GM19240 (cell line): ENCODE data around the gene PCNT.

Experiments used
- DNase-seq: peaks from one replicate; pipeline ENCODE4 v3.0.0; 2011; ENCODE audit warnings: low spot score; ENCODE audit not compliant: insufficient read length

Gene PCNT

DNA sequence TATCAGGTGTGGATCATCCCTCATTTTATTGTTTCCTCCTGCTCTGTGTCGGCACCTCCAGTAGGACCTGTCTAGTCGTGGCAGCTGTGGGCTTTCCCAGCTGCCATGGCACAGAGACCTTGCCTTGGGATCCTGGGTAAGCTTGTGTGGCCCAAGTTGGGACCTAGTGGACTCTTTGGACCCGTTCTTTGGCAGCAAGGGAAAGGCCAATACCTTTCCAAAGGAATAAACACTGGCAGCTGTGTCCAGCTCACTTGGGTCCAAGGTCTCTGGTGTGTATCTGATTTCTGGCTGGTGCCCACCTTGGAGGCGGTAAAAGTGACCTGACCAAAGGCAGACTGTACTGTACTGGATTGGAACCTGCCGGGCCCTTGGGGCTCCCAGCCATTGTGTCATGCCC, 156.5 kb downstream of the PCNT start:
- no peak for DNase-seq

DNA sequence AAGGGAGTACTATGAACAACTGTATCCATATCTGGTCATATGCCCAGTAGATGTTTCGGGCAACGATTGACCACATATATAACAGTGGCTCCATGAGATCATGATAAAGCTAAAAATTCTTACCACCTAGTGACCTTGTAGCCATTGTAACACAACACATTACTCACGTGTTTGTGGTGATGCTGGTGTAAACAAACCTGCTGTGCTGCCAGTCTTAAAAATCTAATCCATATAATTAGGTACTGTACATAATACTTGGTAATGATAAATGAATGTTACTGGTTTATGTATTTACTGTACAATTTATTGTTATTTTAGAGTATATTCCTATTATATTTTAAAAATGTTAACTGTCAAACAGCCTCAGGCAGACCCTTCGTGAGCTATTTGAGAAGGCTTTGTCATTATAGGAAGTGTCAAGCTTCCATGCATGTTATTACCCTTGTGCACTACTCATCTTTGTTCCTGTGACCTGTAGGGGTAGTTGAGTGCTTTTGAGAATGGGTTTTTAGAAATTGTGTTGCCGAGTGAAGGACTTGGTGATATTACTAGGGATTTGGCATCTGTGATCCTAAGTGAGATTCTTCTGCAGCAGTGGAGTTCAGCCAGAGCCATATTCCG, 158.4 kb downstream of the PCNT start:
- DNase-seq, result no peak

DNA sequence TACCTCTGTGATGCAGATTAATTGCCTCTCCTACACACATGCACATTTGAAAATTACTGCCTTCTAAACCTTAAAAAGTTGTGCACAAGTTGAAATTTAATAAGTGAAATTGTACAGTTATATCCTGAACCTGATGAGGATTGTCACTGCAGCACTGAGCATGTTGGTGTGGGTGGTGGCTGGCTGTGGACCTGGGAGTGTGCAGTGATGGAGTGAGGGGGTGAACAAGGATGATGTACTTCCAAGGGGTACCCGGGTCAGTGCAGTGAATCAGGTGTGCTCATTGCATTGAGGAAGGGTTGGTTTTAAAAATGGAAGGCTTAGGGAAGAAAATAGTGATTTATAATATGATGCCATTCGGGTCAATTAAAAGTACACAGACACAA, 158.9 kb downstream of the PCNT start:
- DNase-seq, result no peak

DNA sequence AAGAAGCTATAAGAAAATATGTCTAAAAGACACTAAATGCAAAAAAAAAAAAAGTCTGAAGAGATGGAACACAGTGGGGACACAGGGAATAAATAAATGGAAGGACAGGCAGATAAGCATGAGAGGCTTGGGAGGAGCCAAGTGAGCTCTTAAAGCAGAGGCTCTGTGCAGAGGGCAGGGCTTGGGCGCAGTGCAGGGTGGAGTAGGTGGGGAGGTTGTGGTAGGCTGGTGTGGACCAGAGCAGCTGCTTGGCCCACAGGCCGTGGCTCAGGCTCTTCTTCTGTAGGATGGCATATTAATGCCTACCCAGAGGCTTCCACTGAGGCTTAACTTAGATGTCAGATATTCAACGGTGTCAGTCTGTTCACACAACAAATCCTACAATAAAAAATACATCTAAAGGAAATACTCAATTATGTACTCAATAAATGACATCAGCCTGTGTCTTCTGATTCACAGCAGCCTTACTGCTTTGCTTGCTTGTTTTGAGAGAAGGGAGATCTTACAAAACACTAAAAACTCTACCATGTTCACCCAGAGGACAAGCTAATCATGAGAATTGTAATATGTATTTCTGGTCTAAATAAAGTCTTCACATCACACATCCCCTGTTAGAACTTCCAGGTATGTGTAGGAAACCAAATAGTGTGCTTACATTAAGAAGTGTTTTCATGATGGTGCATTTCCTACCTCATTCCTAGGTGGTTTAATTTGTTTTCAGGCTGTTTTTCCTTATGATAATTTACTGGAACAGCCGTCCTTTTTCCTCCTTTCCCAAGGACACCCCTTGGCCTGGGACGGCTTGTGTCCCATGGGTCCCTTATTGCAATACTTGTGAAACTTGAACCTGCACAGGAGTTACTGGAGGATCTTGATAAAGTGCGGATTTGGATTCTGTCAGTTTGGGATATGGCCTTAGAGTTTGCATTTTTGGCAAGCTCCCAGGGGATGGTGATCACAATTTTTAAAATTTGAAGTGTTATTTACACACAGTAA, 159.6 kb downstream of the PCNT start:
- no peak for DNase-seq

DNA sequence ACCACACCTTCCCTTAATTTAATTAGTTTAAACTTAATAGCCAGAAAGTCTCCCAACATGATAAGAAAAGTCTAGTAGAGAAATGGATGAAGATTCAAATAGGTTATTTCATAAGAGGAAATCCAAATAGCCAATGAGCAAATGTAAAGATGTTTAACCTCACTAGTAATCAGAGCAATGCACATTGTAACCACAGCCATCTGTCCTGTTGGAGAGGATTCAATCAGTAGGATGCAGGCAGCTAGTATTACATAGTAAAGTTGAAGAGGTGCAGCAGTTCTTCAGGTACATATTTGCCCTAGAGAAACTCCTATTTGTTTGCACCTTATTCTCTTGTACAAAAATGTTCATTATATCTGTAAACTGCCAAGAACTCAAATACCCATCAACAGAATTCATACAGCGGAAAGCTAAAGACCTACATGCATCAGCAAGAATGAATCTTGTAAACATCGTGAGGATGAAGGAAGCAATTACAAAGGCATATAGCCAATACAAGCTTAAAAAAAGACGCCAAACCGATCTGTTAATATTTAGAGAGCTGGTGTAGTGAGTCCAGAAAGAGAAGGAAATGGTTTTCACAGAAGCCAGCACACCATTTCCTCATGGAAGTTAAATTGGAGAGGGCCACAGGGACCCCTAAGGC, 162.6 kb downstream of the PCNT start:
- DNase-seq, result no peak

DNA sequence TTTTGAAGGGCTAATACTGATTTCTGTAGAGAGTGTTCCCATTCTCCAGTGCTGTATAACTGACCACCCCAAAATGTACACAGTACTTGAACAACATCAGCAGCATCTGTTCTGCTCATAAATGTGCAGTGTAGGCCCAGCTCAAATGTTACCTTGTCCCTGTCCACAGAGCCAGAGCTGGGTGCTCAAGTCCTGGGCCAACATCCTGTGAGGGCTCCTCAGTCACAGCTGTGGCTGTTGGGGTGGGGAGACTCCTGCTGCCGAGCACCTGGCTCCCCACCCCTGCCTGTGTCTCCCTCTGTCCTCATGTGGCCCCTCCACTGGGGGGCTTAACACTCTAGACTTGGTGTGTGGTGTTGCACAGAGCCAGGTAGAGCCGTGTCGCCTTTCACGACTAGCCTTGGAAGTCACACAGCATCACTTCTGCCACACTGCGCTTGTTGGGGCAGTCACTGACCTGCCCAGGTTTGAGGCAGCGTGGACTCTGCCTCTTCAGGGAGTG, 165.3 kb downstream of the PCNT start:
- DNase-seq, result no peak

DNA sequence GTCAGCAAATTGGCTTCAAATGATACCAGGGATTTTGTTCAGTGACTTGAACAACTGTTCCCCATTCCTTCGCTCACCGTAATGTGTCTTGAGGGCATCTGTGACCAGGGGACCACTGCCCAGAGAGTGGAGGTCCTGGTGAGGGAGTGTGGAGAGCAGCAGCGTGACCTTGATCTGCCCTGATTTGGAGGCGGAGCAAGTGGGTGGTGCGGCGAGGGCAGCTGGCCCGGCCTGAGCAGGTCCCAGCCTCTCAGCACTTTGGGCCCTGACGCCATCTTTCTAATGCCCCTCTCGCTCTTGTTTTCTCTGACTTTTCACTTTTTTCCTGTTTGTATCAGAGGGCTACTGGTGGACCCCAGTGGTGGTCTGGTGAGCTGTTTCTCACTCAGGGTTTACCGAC, 165.8 kb downstream of the PCNT start:
- no peak for DNase-seq

DNA sequence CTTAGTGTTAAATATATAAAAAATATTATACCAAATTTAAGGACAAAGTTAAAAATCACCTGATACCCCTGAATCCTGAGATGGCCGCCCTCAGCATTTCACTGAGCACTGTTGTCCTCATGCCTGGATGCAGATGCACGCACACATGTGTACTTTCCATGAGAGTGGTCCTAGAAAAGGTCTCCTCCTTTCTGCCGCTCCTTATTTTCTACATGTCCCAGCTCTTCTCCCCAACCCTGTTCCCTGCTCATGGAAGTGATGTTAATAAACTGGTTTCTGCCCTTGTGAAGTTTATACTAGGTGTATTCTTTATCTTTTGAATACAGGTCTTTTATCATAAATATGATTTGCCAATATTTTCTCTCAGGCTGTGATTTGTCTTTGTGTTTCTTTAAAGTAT, 167.6 kb downstream of the PCNT start:
- DNase-seq, result no peak

DNA sequence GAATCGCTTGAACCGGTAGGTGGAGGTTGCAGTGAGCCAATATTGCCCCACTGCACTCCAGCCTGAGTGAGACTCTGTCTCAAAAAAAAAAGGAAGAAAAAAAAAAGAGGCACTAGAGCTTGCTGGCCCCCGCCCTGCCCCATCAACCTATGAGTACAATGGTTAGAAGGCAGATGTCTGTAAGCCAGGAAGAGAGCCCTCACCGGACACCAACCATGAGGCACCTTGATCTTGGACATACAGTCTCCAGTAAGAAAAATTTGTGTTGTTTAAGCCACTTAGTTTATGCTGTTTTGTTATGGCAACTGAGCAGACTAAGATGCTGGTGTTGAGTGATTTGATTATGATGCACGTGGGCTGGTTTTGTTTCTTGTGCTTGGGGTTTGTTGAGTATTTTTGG, 168.9 kb downstream of the PCNT start:
- no peak for DNase-seq

DNA sequence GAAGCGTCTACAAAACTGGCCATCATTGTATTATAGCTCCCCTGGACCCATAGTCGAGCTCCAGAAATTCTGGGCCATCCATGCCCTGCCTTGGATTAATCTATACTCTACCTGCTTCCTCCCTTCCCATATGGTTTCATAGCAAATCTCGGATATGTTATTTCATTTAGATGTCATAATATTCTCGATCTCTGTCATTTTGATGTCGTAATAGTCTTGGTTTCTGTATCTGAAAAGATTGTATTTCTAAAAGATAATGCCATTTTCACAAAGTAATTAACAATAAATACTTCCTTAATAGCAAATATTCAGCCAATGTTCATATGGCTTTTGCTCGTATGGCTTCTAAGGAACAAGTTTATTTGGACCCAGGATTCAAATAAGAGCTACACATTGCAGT, 169.9 kb downstream of the PCNT start:
- DNase-seq, result no peak
